Ishikawa (cell line): ENCODE data around the gene CEP135.

Source experiments
- CEBPB ChIP-seq: IDR thresholded peaks from 2 replicates; pipeline ENCODE4 v1.6.1; 2012
- CREB1 ChIP-seq: IDR thresholded peaks from 2 replicates; pipeline ENCODE4 v1.6.1; 2012; ENCODE audit warnings: low read depth
- EGR1 ChIP-seq: IDR thresholded peaks from 2 replicates; pipeline ENCODE4 v1.6.1; 2012
- EP300 ChIP-seq: IDR thresholded peaks from 2 replicates; pipeline ENCODE4 v1.6.1; 2012; ENCODE audit warnings: borderline replicate concordance
- FOXM1 ChIP-seq: IDR thresholded peaks from 2 replicates; pipeline ENCODE4 v1.6.1; 2012; ENCODE audit warnings: low read depth, borderline replicate concordance
- MAX ChIP-seq: IDR thresholded peaks from 2 replicates; pipeline ENCODE4 v1.6.1; 2012
- NFIC ChIP-seq: IDR thresholded peaks from 2 replicates; pipeline ENCODE4 v1.6.1; 2012
- RAD21 ChIP-seq: IDR thresholded peaks from 2 replicates; pipeline ENCODE4 v1.6.1; 2012; ENCODE audit warnings: low read depth
- REST ChIP-seq: IDR thresholded peaks from 2 replicates; pipeline ENCODE4 v1.6.1; 2012; ENCODE audit warnings: low read depth, mild to moderate bottlenecking
- TAF1 ChIP-seq: IDR thresholded peaks from 2 replicates; pipeline ENCODE4 v1.6.1; 2012; ENCODE audit warnings: low read depth, mild to moderate bottlenecking
- TCF12 ChIP-seq: IDR thresholded peaks from 2 replicates; pipeline ENCODE4 v1.6.1; 2012; ENCODE audit warnings: low read depth
- TEAD4 ChIP-seq: IDR thresholded peaks from 2 replicates; pipeline ENCODE4 v1.6.1; 2012
- USF1 ChIP-seq: IDR thresholded peaks from 2 replicates; pipeline ENCODE4 v1.6.1; 2012
- YY1 ChIP-seq: IDR thresholded peaks from 2 replicates; pipeline ENCODE4 v1.6.1; 2012; ENCODE audit warnings: low read depth
- ZBTB7A ChIP-seq: IDR thresholded peaks from 2 replicates; pipeline ENCODE4 v1.6.1; 2012; ENCODE audit warnings: low read depth

The CEP135 gene

GRCh38 chr4:55931043-55931442, 17.7 kb upstream of the CEP135 start:
- TF ChIP-seq ZBTB7A (no peak), USF1 (no peak), FOXM1 (no peak), TCF12 (no peak), YY1 (no peak), EGR1 (no peak), CREB1 (no peak), TAF1 (no peak), EP300 (no peak), MAX (no peak), CEBPB (no peak), TEAD4 (no peak), RAD21 (no peak), REST (no peak), NFIC (no peak)

GRCh38 chr4:55931833-55932232, 16.9 kb upstream of the CEP135 start:
- TF ChIP-seq RAD21 (no peak), TEAD4 (no peak), ZBTB7A (no peak), TCF12 (no peak), YY1 (no peak)

- TF ChIP-seq TAF1 (no peak), CEBPB (no peak), TEAD4 (no peak), EGR1 (no peak), TCF12 (no peak), REST (no peak), USF1 (no peak), YY1 (no peak), CREB1 (no peak), ZBTB7A (no peak), RAD21 (no peak), NFIC (no peak), FOXM1 (no peak), EP300 (no peak), MAX (no peak)
These were observed 16.2 kb upstream of the CEP135 start for GRCh38 chr4:55932511-55932910.

GRCh38 chr4:55933611-55934010, 15.1 kb upstream of the CEP135 start:
- TF ChIP-seq REST (no peak), YY1 (no peak), EP300 (no peak), FOXM1 (no peak)

GRCh38 chr4:55938481-55938880, 10.3 kb upstream of the CEP135 start:
- TF ChIP-seq RAD21 (no peak), CEBPB (no peak), FOXM1 (no peak), NFIC (no peak), TEAD4 (no peak), YY1 (no peak), EGR1 (no peak), MAX (no peak)
